GM12878 (cell line): ENCODE data around the gene MAMDC4. TPM values are rescaled to one million over a fixed set of nuclear protein-coding genes. Genes with fewer than 3 reads are reported as not detected.

ENCODE experiments used
- ATF2 ChIP-seq: IDR thresholded peaks from 2 replicates; pipeline ENCODE4 v1.6.1; 2012; ENCODE audit warnings: low read length, inconsistent platforms
- DPF2 ChIP-seq: fragments of 450-650 bp; IDR thresholded peaks from 2 replicates; pipeline ENCODE4 v1.6.1; 2017; ENCODE audit warnings: mild to moderate bottlenecking
- E2F4 ChIP-seq: IDR thresholded peaks from 2 replicates; pipeline ENCODE4 v1.6.1; 2012; ENCODE audit warnings: low read depth, low read length, improper control_type of control experiment
- IKZF1 ChIP-seq: fragments of 450-650 bp; conservative IDR thresholded peaks from 2 replicates; pipeline ENCODE4 v1.6.1; 2017; ENCODE audit warnings: antibody characterized with exemption, mild to moderate bottlenecking
- IKZF2 ChIP-seq, 2 experiments: fragments of 450-650 bp; IDR thresholded peaks; 2 replicates each; pipeline ENCODE4 v1.6.1; 2017; ENCODE audit warnings: mild to moderate bottlenecking in 2 of 2, moderate library complexity in 2 of 2
- KAT2A ChIP-seq: conservative IDR thresholded peaks from 2 replicates; pipeline ENCODE4 v1.6.1; 2011; ENCODE audit warnings: low read depth, low read length; ENCODE audit not compliant: control insufficient read depth
- NR2C1 ChIP-seq: fragments of 450-650 bp; IDR thresholded peaks from 2 replicates; pipeline ENCODE4 v1.6.1; 2017; ENCODE audit warnings: antibody characterized with exemption, mild to moderate bottlenecking, moderate library complexity
- POU2F2 ChIP-seq: IDR thresholded peaks from 3 replicates; pipeline ENCODE4 v1.6.1; 2011; ENCODE audit warnings: low read depth, mild to moderate bottlenecking, low read length, borderline replicate concordance
- RAD51 ChIP-seq: fragments of 450-650 bp; IDR thresholded peaks from 2 replicates; pipeline ENCODE4 v1.6.1; 2016; ENCODE audit warnings: moderate library complexity, mild to moderate bottlenecking, inconsistent platforms
- SMAD5 ChIP-seq: IDR thresholded peaks from 2 replicates; pipeline ENCODE4 v1.6.1; 2016; ENCODE audit warnings: antibody characterized with exemption, low read depth
- USF1 ChIP-seq: IDR thresholded peaks from 2 replicates; pipeline ENCODE4 v1.6.1; 2011; ENCODE audit warnings: borderline replicate concordance, low read depth, mild to moderate bottlenecking, moderate library complexity, mixed read lengths, low read length; ENCODE audit not compliant: insufficient read depth; ENCODE audit errors: extremely low read length
- ZNF687 ChIP-seq: fragments of 450-650 bp; IDR thresholded peaks from 2 replicates; pipeline ENCODE4 v1.6.1; 2017; ENCODE audit warnings: mild to moderate bottlenecking, moderate library complexity
- polyA plus RNA-seq, 11 experiments: library from polyadenylated mRNA; depleted of rRNA in 4 of 11; unstranded in 6 of 11; stranded (reverse) in 5 of 11; fragments of >200 nt; fragmentation: Nextera tagmentation in 4 of 11; fragmentation: Illumina TruSeq in 1 of 11; extraction: Ambion mirVana in 4 of 11; extraction: Trizol in 1 of 11; gene quantifications; 1 replicate in 1 of 11; 2 replicates in 10 of 11; pipeline versions ENCODE4 v1.2.1 to v1.2.3, GENCODE V29; 2011 to 2016; ENCODE audit warnings: inconsistent platforms in 2 of 11, missing spikeins in 2 of 11, low read depth in 1 of 11
- total RNA-seq, 4 experiments: library from RNA; depleted of rRNA in 3 of 4; stranded (reverse); fragments of >200 nt in 3 of 4; fragmentation: Illumina TruSeq in 1 of 4; extraction: Trizol in 1 of 4; gene quantifications; 2 replicates each; pipeline versions ENCODE4 v1.2.1 to v1.2.3, GENCODE V29; 2013 to 2021

The MAMDC4 gene
- total and polyA plus RNA-seq, 10 of the 15 experiments (the other 5 are each of a cell fraction or from before 2014, with no cell fraction given): 0.22 to 5.7 (median 2.4) TPM; not detected in 1

DNA sequence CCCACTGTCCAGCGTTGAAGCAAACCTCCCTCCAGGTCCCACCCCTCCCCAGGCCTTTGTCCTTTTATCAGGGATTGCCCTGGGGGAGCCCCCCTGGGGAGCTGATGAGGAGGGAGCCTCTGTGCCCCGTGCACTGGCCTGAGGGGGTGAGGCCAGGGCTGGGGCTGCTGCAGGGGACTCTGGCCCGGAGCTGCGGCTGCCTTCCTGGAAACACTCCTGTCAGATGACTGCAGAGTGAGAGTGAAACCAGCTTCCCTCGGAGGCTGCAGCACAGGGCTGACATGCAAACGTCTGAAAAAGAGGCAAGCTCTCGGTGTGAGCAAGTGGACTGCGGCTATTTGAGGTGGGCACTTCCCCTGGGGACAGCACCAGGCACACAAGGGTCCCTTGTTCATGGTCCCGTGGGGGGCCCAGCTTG, 29.6 kb downstream of the MAMDC4 start (continued):
- TF ChIP-seq ZNF687: peak; percentile 20; the same call in 1 of the 2 replicates
- no peak for TF ChIP-seq ATF2
- TF ChIP-seq KAT2A: no peak
- TF ChIP-seq IKZF2 (IDR thresholded peaks at IDR 0.05): peak; percentile 40 to 64; a peak in 2 of 4 replicates
- TF ChIP-seq POU2F2: peak; percentile 60; the same call in 1 of the 3 replicates
- no peak for TF ChIP-seq NR2C1
- no peak for TF ChIP-seq SMAD5
- TF ChIP-seq DPF2: no peak
- TF ChIP-seq IKZF1: peak; percentile 73
- no peak for TF ChIP-seq E2F4
- TF ChIP-seq USF1: peak; percentile 1
- TF ChIP-seq RAD51: no peak
